ENCODE results near the gene PRPF6. TPM values are rescaled to one million over a fixed set of nuclear protein-coding genes. Genes with fewer than 3 reads are reported as not detected.

Gene PRPF6
- total RNA-seq, 2 experiments from 2014 or later, result 60.5 to 67.0 TPM

- DNase-seq, result peak; percentile 85
- peaks cover 39% of the 10 kb centered on the region for H3K36me3 Mint-ChIP-seq (ENCODE audit: low read depth)
- H3K9me3 Mint-ChIP-seq (ENCODE audit: low read depth), result no peaks in the 10 kb centered on the region
- CTCF ChIA-PET, result interaction anchor here (0.5 to 2.5 kb wide), 8 partner anchors 12 to 100 kb away, joined by 3 to 32 read pairs (median 4); partner anchors contain the start of genes DNAJC5 and UCKL1
- H3K4me1 Mint-ChIP-seq, result peaks cover 65% of the 10 kb centered on the region
- peak overlapping the region; percentile 78 for H3K4me3 Mint-ChIP-seq
- ATAC-seq, result peak; percentile 11
- H3K27ac Mint-ChIP-seq, result peak overlapping the region; percentile 86
- H3K27me3 Mint-ChIP-seq, result no peaks in the 10 kb centered on the region
- intact Hi-C loops (cut with DNase I, micrococcal nuclease), result loop anchor here (2.0 to 10.0 kb wide), 3 partner anchors 244 to 764 kb away; partner anchors contain the start of genes LIME1 (in 1 of the 2), SLC2A4RG (in 1 of the 2) and YTHDF1 (in 1 of the 2)
- POLR2A ChIA-PET, result interaction anchor here (0.6 kb wide), 1 partner anchor 41 kb away, joined by 9 read pairs; no protein-coding TSS in a partner anchor
These were observed 2.4 kb upstream of the PRPF6 start for GRCh38 chr20:63978319-63979228.

- Mint-ChIP-seq H3K9me3 (ENCODE audit: low read depth) (no peaks in the 10 kb centered on the region), H3K27me3 (no peaks in the 10 kb centered on the region), H3K27ac (peak overlapping the region; percentile 86), H3K36me3 (ENCODE audit: low read depth) (peaks cover 37% of the 10 kb centered on the region), H3K4me3 (peak overlapping the region; percentile 78), H3K4me1 (peaks cover 62% of the 10 kb centered on the region)
- no peak for DNase-seq
- intact Hi-C loops (cut with DNase I, micrococcal nuclease), result loop anchor here (2.0 to 10.0 kb wide), 3 partner anchors 244 to 764 kb away; partner anchors contain the start of genes LIME1 (in 1 of the 2), SLC2A4RG (in 1 of the 2) and YTHDF1 (in 1 of the 2)
- CTCF ChIA-PET, result interaction anchor here (0.5 to 2.5 kb wide), 9 partner anchors 12 to 142 kb away, joined by 3 to 32 read pairs (median 4); partner anchors contain the start of genes DNAJC5 and UCKL1
- no peak for ATAC-seq
- POLR2A ChIA-PET, result interaction anchor here (0.6 kb wide), 1 partner anchor 40 kb away, joined by 9 read pairs; no protein-coding TSS in a partner anchor
These were observed 1.7 kb upstream of the PRPF6 start for GRCh38 chr20:63979229-63979556.

DNA sequence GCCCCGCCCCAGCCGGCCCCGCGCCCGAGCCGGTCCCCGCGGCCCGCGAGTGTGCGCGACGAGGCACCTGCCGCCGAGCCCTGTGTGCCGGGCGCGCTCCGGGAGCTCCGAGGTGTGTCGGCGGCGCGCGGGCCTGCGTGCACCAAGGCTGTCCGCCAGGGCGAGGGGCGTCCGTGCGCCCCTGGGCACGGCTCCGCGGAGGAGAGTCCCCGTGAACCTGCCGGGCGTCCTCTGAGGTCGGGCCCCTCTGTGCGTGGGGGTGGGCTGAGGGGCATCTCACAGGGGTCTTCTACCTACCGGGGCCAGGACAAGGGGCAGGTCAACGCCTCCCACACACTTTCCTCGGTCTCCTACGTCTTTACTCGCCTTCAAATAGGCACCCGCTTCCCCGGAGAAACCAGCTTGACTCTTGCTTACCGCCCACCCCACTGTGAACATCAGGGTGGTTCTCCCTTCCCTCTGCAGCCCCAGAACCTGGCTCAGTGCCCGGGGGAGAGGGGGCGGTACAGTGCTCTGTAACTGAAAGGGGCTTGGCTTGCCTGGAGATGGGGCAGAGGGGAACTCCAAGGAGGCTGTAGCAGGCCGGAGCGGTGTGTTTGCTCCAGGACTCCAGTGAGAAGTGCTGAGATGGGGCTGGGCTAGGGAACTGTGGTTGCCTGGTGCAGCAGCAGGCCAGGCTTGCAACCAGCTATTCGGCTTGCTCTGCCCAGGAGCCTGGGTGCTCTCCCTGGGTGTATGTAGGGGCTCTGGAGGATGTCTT is 1.2 kb upstream of the PRPF6 start, which contains the start of gene SAMD10:
Gene SAMD10, minus strand, starts transcription at position 86 of the 760 bp plus-strand sequence. CDS start 175 bp downstream, outside the sequence.
- H3K4me1 Mint-ChIP-seq, result peaks cover 63% of the 10 kb centered on the region
- peak; percentile 96 for DNase-seq
- POLR2A ChIA-PET, result interaction anchor here (0.6 to 1.3 kb wide), 4 partner anchors 11 to 353 kb away, joined by 3 to 9 read pairs (median 4); partner anchors contain the start of gene GMEB2
- no peaks in the 10 kb centered on the region for H3K9me3 Mint-ChIP-seq (ENCODE audit: low read depth)
- peak; percentile 59 for ATAC-seq
- H3K27ac Mint-ChIP-seq, result peak within 1 kb of the TSS; percentile 98
- H3K36me3 Mint-ChIP-seq (ENCODE audit: low read depth), result peaks cover 39% of the 10 kb centered on the region
- peak within 1 kb of the TSS; percentile 97 for H3K4me3 Mint-ChIP-seq
- CTCF ChIA-PET, result interaction anchor here (0.5 to 2.5 kb wide), 18 partner anchors 12 to 306 kb away, joined by 3 to 32 read pairs (median 4); partner anchors contain the start of genes DNAJC5, TCEA2, TPD52L2 and UCKL1
- intact Hi-C loops (cut with DNase I, micrococcal nuclease), result loop anchor here (1.0 to 10.0 kb wide), 13 partner anchors 23 to 765 kb away; partner anchors contain the start of genes UCKL1 (in 2 of the 2), ARFRP1 (in 1 of the 2), GMEB2 (in 1 of the 2) and LIME1 (in 1 of the 2)
- H3K27me3 Mint-ChIP-seq, result no peaks in the 10 kb centered on the region

DNA sequence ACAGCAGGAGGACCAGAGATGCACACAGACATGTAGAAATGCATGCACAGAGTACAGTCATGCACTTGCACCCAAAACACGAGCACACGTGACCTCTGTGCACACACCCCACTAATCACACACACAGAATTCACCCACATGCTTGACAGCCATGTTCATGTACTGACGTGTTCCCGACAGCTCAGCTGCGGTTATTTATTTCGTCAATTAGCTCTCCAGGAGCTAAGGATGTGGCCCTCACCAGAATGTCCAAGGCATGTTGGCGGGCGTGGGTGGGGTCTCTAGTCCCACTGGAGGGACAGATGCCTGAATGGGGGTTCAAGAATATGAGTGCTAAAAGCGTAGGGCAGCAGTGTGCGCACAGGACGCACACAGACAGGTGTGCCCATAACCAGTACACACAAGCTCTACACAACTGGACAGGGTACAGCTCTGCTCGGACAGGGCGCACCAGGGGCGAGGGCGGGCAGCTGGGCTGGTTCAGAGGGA is 571 bp upstream of the PRPF6 start:
- POLR2A ChIA-PET, result interaction anchor here (0.6 to 1.3 kb wide), 5 partner anchors 12 to 353 kb away, joined by 3 to 6 read pairs (median 4); partner anchors contain the start of genes GMEB2 and UCKL1
- H3K36me3 Mint-ChIP-seq (ENCODE audit: low read depth), result peaks cover 40% of the 10 kb centered on the region
- CTCF ChIA-PET, result interaction anchor here (0.7 to 2.5 kb wide), 17 partner anchors 11 to 305 kb away, joined by 3 to 32 read pairs (median 4); partner anchors contain the start of genes DNAJC5, OPRL1, RGS19 and TCEA2
- H3K27me3 Mint-ChIP-seq, result no peaks in the 10 kb centered on the region
- peaks cover 61% of the 10 kb centered on the region for H3K4me1 Mint-ChIP-seq
- intact Hi-C loops (cut with DNase I, micrococcal nuclease), result loop anchor here (1.0 to 5.0 kb wide), 10 partner anchors 24 to 442 kb away; partner anchors contain the start of genes UCKL1 (in 2 of the 2), ARFRP1 (in 1 of the 2), GMEB2 (in 1 of the 2) and PCMTD2 (in 1 of the 2)
- ATAC-seq (peak; percentile 47), DNase-seq (peak; percentile 70)
- peak overlapping the region; percentile 98 for H3K27ac Mint-ChIP-seq
- peak overlapping the region; percentile 97 for H3K4me3 Mint-ChIP-seq
- H3K9me3 Mint-ChIP-seq (ENCODE audit: low read depth), result no peaks in the 10 kb centered on the region

DNA sequence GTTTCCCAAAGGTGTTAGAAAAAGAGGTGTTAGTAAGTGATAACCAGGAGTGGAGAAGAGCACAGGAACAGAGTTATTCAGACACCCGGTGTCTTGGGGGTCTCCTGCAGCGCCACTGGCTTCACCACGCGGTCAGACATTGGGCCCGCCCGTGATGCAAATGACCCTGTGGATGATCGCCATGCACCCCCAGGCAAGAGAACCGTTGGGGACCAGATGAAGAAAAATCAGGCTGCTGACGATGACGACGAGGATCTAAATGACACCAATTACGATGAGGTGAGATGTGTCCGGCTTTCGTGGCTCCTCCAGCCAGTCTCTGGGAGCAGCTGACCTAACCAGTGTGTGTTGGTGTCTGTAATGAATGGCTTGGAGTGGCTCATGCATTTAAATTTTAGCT is 2.0 kb downstream of the PRPF6 start:
- intact Hi-C loops (cut with DNase I, micrococcal nuclease), result loop anchor here (5.0 kb wide), 2 partner anchors 74 to 274 kb away; partner anchors contain the start of gene PCMTD2 (in 1 of the 2)
- POLR2A ChIA-PET, result interaction anchor here (0.6 to 0.7 kb wide), 3 partner anchors 30 to 464 kb away, joined by 3 to 5 read pairs (median 4); no protein-coding TSS in a partner anchor

GRCh38 chr20:64000906-64001305 is 20.0 kb downstream of the PRPF6 start:
- Mint-ChIP-seq H3K36me3 (ENCODE audit: low read depth) (peaks cover 53% of the 10 kb centered on the region), H3K27me3 (no peaks in the 10 kb centered on the region), H3K27ac (no peak overlapping the region), H3K4me3 (no peak overlapping the region), H3K9me3 (ENCODE audit: low read depth) (no peaks in the 10 kb centered on the region), H3K4me1 (no peaks in the 10 kb centered on the region)
- DNase-seq, result no peak
- ChIA-PET CTCF (no interaction called here), POLR2A (no interaction called here)
- no peak for ATAC-seq
- intact Hi-C loops (cut with DNase I, micrococcal nuclease), result no loop called here

More for the DNA sequence above, 2.0 kb downstream of the PRPF6 start:
- H3K4me3 Mint-ChIP-seq, result peak overlapping the region; percentile 97
- no peaks in the 10 kb centered on the region for H3K9me3 Mint-ChIP-seq (ENCODE audit: low read depth)
- no peaks in the 10 kb centered on the region for H3K27me3 Mint-ChIP-seq
- ATAC-seq (no peak), DNase-seq (no peak)
- peaks cover 40% of the 10 kb centered on the region for H3K4me1 Mint-ChIP-seq
- H3K27ac Mint-ChIP-seq, result peak overlapping the region; percentile 16
- CTCF ChIA-PET, result interaction anchor here (0.6 to 1.4 kb wide), 5 partner anchors 17 to 438 kb away, joined by 3 to 4 read pairs (median 3); no protein-coding TSS in a partner anchor
- H3K36me3 Mint-ChIP-seq (ENCODE audit: low read depth), result peaks cover 32% of the 10 kb centered on the region

- no peaks in the 10 kb centered on the region for H3K27me3 Mint-ChIP-seq
- H3K4me3 Mint-ChIP-seq, result no peak overlapping the region
- intact Hi-C loops (cut with DNase I, micrococcal nuclease), result no loop called here
- no peaks in the 10 kb centered on the region for H3K4me1 Mint-ChIP-seq
- H3K36me3 Mint-ChIP-seq (ENCODE audit: low read depth), result peaks cover 58% of the 10 kb centered on the region
- no peaks in the 10 kb centered on the region for H3K9me3 Mint-ChIP-seq (ENCODE audit: low read depth)
- POLR2A ChIA-PET, result no interaction called here
- no peak for DNase-seq
- CTCF ChIA-PET, result interaction anchor here (0.6 to 0.8 kb wide), 2 partner anchors 35 to 55 kb away, joined by 3 read pairs; no protein-coding TSS in a partner anchor
- H3K27ac Mint-ChIP-seq, result no peak overlapping the region
- ATAC-seq, result no peak
These were observed 20.7 kb downstream of the PRPF6 start for GRCh38 chr20:64001607-64002011.

DNA sequence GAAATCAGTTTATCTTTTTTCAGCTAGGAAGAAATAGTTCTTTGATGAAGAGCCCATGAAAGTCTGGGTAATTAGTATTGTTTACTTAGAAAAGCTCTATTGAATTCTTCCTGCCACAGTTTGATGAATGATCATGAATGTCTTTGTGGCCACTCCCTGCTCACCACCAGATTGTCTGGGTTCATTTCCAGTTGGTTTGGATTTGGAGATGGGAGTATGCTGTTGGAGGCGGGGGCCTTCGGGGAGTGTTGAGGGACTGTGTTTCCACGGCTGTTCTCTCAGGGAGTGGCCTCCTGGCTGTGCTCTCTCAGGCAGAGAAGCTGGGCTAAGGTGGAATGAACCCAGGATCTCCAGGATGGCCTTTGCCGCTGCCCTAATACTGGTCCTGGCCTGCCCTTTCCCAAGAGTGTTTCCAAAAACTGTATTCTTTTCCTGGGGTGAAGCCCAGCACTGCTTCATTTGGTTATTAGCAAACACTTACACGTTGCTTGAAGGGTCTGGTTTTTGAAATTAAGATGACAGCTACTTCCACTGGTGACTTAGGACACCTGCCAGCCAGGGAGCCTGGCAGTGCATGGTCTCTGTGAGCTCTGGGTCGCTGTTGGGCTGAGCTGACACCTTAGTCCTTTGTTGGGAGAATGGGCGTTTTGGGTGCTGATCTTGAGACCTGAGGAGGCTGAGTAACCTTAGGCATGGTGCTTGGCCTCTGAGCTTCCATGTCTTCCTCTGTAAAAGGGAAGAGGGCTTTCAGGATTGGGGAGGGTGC is 23.2 kb downstream of the PRPF6 start:
- Mint-ChIP-seq H3K4me3 (no peak overlapping the region), H3K4me1 (no peaks in the 10 kb centered on the region), H3K27me3 (no peaks in the 10 kb centered on the region), H3K9me3 (ENCODE audit: low read depth) (peaks cover 5% of the 10 kb centered on the region), H3K36me3 (ENCODE audit: low read depth) (peaks cover 65% of the 10 kb centered on the region), H3K27ac (no peak overlapping the region)
- ATAC-seq, result no peak
- DNase-seq, result no peak
- intact Hi-C loops (cut with DNase I, micrococcal nuclease), result no loop called here
- POLR2A ChIA-PET, result no interaction called here
- CTCF ChIA-PET, result interaction anchor here (0.7 to 1.2 kb wide), 2 partner anchors 34 to 342 kb away, joined by 3 to 4 read pairs; no protein-coding TSS in a partner anchor

DNA sequence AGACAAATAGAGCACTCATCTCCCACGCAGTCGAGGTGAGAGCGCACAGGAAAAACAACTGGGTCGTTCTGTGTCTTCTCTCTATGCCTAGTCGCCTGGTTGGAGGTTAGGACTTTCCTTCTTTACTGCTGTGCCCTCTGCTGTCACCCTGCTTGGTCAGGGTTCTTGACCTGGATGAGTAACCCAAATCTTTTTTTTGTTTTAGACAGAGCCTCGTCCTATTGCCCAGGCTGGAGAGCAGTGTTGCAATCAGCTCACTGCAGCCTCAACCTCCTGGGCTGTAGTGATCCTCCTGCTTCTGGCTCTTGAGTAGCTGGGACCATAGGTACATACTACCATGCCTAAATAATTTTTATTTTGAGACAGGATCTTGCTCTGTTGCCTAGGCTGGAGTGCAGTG is 24.5 kb downstream of the PRPF6 start:
- Mint-ChIP-seq H3K27ac (no peak overlapping the region), H3K27me3 (no peaks in the 10 kb centered on the region)
- ATAC-seq, result no peak

More for the DNA sequence above, 24.5 kb downstream of the PRPF6 start:
- CTCF ChIA-PET, result no interaction called here
- intact Hi-C loops (cut with DNase I, micrococcal nuclease), result no loop called here
- H3K9me3 Mint-ChIP-seq (ENCODE audit: low read depth), result peaks cover 8% of the 10 kb centered on the region
- H3K4me1 Mint-ChIP-seq, result peaks cover 6% of the 10 kb centered on the region
- peaks cover 69% of the 10 kb centered on the region for H3K36me3 Mint-ChIP-seq (ENCODE audit: low read depth)
- no peak overlapping the region for H3K4me3 Mint-ChIP-seq
- POLR2A ChIA-PET, result no interaction called here
- DNase-seq, result no peak
